ENCODE results near the gene RNF215.

DNA sequence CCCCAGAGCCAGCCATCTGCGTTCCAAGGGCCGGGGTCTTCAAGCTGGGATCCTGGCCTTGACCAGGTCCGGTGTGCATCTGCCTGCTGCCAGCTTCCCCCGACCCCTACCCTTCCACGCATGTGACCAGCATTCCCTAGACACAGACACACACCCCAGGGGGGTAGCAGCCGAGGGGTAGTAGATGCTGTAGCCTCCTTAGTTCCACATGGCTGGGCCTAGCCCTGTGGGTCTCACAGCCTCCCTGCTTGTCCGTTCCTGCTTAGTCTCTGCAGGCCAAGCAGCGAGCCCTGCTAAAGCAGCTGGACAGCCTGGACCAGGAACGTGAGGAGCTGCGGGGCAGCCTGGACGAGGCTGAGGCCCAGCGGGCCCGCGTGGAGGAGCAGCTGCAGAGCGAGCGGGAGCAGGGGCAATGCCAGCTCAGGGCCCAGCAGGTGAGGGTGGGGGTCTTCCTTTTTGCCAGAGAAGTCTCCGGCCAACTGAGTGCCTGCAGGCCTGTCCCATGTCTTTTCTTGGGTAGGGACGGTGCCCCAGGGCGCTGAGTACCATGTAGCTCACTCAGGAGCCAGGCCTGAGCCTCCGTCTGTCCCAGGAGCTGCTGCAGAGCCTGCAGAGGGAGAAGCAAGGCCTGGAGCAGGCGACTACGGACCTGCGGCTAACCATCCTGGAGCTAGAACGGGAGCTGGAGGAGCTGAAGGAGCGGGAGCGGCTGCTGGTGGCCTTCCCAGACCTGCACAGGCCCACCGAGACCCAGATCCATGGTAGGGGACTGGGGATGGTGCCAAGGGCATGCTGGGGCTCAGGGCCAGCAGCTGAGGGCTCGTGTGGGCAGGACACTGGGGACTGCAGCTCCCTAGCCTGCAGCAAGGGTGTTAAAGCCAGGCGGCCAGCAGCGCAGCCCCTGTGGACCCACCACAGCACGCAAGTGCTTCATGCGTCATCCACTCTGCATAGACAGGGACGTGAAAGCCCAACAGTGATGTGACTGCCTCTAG, 13.6 kb downstream of the RNF215 start:
- TF ChIP-seq, protein P1, sequence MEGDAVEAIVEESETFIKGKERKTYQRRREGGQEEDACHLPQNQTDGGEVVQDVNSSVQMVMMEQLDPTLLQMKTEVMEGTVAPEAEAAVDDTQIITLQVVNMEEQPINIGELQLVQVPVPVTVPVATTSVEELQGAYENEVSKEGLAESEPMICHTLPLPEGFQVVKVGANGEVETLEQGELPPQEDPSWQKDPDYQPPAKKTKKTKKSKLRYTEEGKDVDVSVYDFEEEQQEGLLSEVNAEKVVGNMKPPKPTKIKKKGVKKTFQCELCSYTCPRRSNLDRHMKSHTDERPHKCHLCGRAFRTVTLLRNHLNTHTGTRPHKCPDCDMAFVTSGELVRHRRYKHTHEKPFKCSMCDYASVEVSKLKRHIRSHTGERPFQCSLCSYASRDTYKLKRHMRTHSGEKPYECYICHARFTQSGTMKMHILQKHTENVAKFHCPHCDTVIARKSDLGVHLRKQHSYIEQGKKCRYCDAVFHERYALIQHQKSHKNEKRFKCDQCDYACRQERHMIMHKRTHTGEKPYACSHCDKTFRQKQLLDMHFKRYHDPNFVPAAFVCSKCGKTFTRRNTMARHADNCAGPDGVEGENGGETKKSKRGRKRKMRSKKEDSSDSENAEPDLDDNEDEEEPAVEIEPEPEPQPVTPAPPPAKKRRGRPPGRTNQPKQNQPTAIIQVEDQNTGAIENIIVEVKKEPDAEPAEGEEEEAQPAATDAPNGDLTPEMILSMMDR (IDR thresholded peaks at IDR 0.05) = no peak
- TF ChIP-seq EZH2 (IDR thresholded peaks at IDR 0.05) (no peak), EZH2phosphoT487 (IDR thresholded peaks at IDR 0.05) (no peak)

Data from neural progenitor cell (in vitro differentiated cells).